ENCODE data around the gene SLC26A9.
A peak's percentile ranks its signal among the peaks of the same experiment; 100 is the strongest.

Gene SLC26A9

GRCh38 chr1:205973377-205974232, 30.3 kb upstream of the SLC26A9 start:
- DNase-seq: no peak

- no peak for DNase-seq
Measured at GRCh38 chr1:205972491-205973168, 29.4 kb upstream of the SLC26A9 start.

GRCh38 chr1:205972081-205972480, 28.8 kb upstream of the SLC26A9 start:
- no peak for DNase-seq

- no peak for DNase-seq
Measured at GRCh38 chr1:205971082-205971481, 27.8 kb upstream of the SLC26A9 start.

- no peak for DNase-seq
Measured at GRCh38 chr1:205970486-205970885, 27.2 kb upstream of the SLC26A9 start.

- DNase-seq: no peak
Measured at GRCh38 chr1:205969229-205969628, 26.0 kb upstream of the SLC26A9 start.

- DNase-seq: no peak
Measured at GRCh38 chr1:205967554-205968335, 24.5 kb upstream of the SLC26A9 start.

GRCh38 chr1:205965036-205965884, 22.0 kb upstream of the SLC26A9 start:
- DNase-seq: peak; percentile 96 to 99

- no peak for DNase-seq
Measured at GRCh38 chr1:205963352-205964155, 20.3 kb upstream of the SLC26A9 start.

- no peak for DNase-seq
Measured at GRCh38 chr1:205962821-205963221, 19.6 kb upstream of the SLC26A9 start.

GRCh38 chr1:205961991-205962820, 18.9 kb upstream of the SLC26A9 start:
- DNase-seq: peak; percentile 89 to 92

- no peak for DNase-seq
Measured at GRCh38 chr1:205961405-205961804, 18.1 kb upstream of the SLC26A9 start.

- DNase-seq: no peak
Measured at GRCh38 chr1:205959789-205960188, 16.5 kb upstream of the SLC26A9 start.

GRCh38 chr1:205955499-205955898, 12.2 kb upstream of the SLC26A9 start:
- no peak for DNase-seq

GRCh38 chr1:205954819-205955404, 11.7 kb upstream of the SLC26A9 start:
- DNase-seq: peak; percentile 32 to 56

GRCh38 chr1:205951746-205952145, 8.5 kb upstream of the SLC26A9 start:
- no peak for DNase-seq

- peak; percentile 96 to 98 for DNase-seq
Measured at GRCh38 chr1:205950826-205951549, 7.7 kb upstream of the SLC26A9 start.

GRCh38 chr1:205950280-205950679, 7.0 kb upstream of the SLC26A9 start:
- DNase-seq: no peak

- no peak for DNase-seq
Measured at GRCh38 chr1:205949753-205950152, 6.5 kb upstream of the SLC26A9 start.

GRCh38 chr1:205948886-205949285, 5.6 kb upstream of the SLC26A9 start:
- no peak for DNase-seq

Measured in NCI-H187 (cell line).